GM12878 (cell line): ENCODE data around the gene DNAH8. TPM values are rescaled to one million over a fixed set of nuclear protein-coding genes. Genes with fewer than 3 reads are reported as not detected.

ENCODE experiments used
- ATAC-seq: fragments of 200-7000 bp; cut with Tn5 transposase; 3 replicates; pipeline ENCODE4 v1.9.1; 2020; ENCODE audit warnings: mild to moderate bottlenecking, moderate library complexity
- BruUV-seq: library from RNA; stranded (reverse); fragments of 400-500 nt; replicated peaks from 2 replicates; lab custom pipeline; 2021; lab: Mats Ljungman, UMichigan
- CTCF ChIA-PET: fragments of 300-600 bp; sonication (Branson Sonifier 250); formaldehyde crosslinking; extraction: SDS; loops from one replicate; lab custom pipeline; 2021; ENCODE audit warnings: inconsistent platforms; lab: Yijun Ruan, JAX
- POLR2A ChIA-PET: fragments of 350-600 bp; formaldehyde crosslinking; extraction: SDS; loops from one replicate; lab custom pipeline; 2021; ENCODE audit warnings: inconsistent platforms; lab: Charles Lee
- RAD21 ChIA-PET: fragments of 300-600 bp; sonication (Branson Sonifier 250); formaldehyde crosslinking; loops from one replicate; lab custom pipeline; 2023; ENCODE audit warnings: antibody characterized with exemption; ENCODE audit not compliant: unreplicated experiment; lab: Charles Lee
- SMC1A ChIA-PET: fragments of 300-600 bp; sonication (Branson Sonifier 250); formaldehyde crosslinking; loops from one replicate; lab custom pipeline; 2023; ENCODE audit not compliant: unreplicated experiment, uncharacterized antibody; lab: Charles Lee
- DNase-seq: peaks from one replicate; pipeline ENCODE4 v3.0.0-alpha.2; 2011; ENCODE audit warnings: low read depth, low spot score
- FAIRE-seq: peaks from 3 replicates; lab custom pipeline; 2011; peaks lifted over from hg19 to GRCh38; lab: Jason Lieb, UNC
- H2AFZ ChIP-seq: 2 replicates; pipeline ENCODE4 v1.6.0; 2011; ENCODE audit warnings: low read depth, low read length, control low read depth; ENCODE audit not compliant: control insufficient read depth
- H3K27ac ChIP-seq: 2 replicates; pipeline ENCODE4 v1.5.1; 2011; ENCODE audit warnings: control low read depth; ENCODE audit not compliant: control insufficient read depth, insufficient read depth
- H3K27me3 ChIP-seq, 2 experiments: replicated peaks in 1 of 2; 2 replicates each; pipeline versions ENCODE4 v1.6.0 to v1.6.1; 2011; ENCODE audit warnings: low read length in 1 of 2; ENCODE audit not compliant: control insufficient read depth in 2 of 2, insufficient read depth in 2 of 2
- H3K36me3 ChIP-seq, 2 experiments: 2 replicates each; pipeline ENCODE4 v1.5.1; 2011; ENCODE audit warnings: low read length in 1 of 2; ENCODE audit not compliant: control insufficient read depth in 2 of 2, insufficient read depth in 2 of 2
- H3K4me1 ChIP-seq: 2 replicates; pipeline ENCODE4 v1.6.1; 2011; ENCODE audit warnings: mild to moderate bottlenecking, low read length, moderate library complexity, mixed read lengths; ENCODE audit not compliant: control insufficient read depth, insufficient read depth
- H3K4me2 ChIP-seq: 2 replicates; pipeline ENCODE4 v1.6.0; 2011; ENCODE audit warnings: control low read depth; ENCODE audit not compliant: control insufficient read depth, insufficient read depth
- H3K4me3 ChIP-seq: fragments of 200-600 bp; sonication (generic); 2 replicates; pipeline ENCODE4 v1.5.1; 2016
- H3K79me2 ChIP-seq: 2 replicates; pipeline ENCODE4 v1.6.0; 2011; ENCODE audit warnings: low read length; ENCODE audit not compliant: control insufficient read depth, insufficient read depth
- H3K9ac ChIP-seq: 2 replicates; pipeline ENCODE4 v1.8.0; 2011; ENCODE audit warnings: low read length, control low read depth, mixed read lengths; ENCODE audit not compliant: control insufficient read depth, insufficient read depth
- H3K9me3 ChIP-seq: replicated peaks from 3 replicates; pipeline ENCODE4 v1.5.1; 2011; ENCODE audit warnings: mild to moderate bottlenecking, low read length; ENCODE audit not compliant: control insufficient read depth, insufficient read depth
- H4K20me1 ChIP-seq: 2 replicates; pipeline ENCODE4 v1.6.0; 2011; ENCODE audit not compliant: control insufficient read depth, insufficient read depth
- BMI1 ChIP-seq: fragments of 450-650 bp; IDR thresholded peaks from 2 replicates; pipeline ENCODE4 v1.6.1; 2016; ENCODE audit warnings: mild to moderate bottlenecking, moderate library complexity, borderline replicate concordance
- FOXK2 ChIP-seq: fragments of 450-650 bp; IDR thresholded peaks from 2 replicates; pipeline ENCODE4 v1.6.1; 2017; ENCODE audit warnings: mild to moderate bottlenecking, moderate library complexity
- FOXM1 ChIP-seq: IDR thresholded peaks from 2 replicates; pipeline ENCODE4 v1.6.1; 2012; ENCODE audit warnings: low read depth, mild to moderate bottlenecking, inconsistent platforms, low read length, moderate library complexity
- HCFC1 ChIP-seq: fragments of 150-350 bp; IDR thresholded peaks from 2 replicates; pipeline ENCODE4 v1.6.1; 2014; ENCODE audit warnings: low read length
- POLR2AphosphoS5 ChIP-seq: IDR thresholded peaks from 2 replicates; pipeline ENCODE4 v1.6.1; 2011; ENCODE audit warnings: mild to moderate bottlenecking, low read length, inconsistent platforms
- POU2F2 ChIP-seq: IDR thresholded peaks from 3 replicates; pipeline ENCODE4 v1.6.1; 2011; ENCODE audit warnings: low read depth, mild to moderate bottlenecking, low read length, borderline replicate concordance
- RFX5 ChIP-seq: IDR thresholded peaks from 2 replicates; pipeline ENCODE4 v1.6.1; 2011; ENCODE audit warnings: low read depth, low read length, improper control_type of control experiment
- SMARCA5 ChIP-seq: fragments of 450-650 bp; IDR thresholded peaks from 2 replicates; pipeline ENCODE4 v1.6.1; 2017; ENCODE audit warnings: mild to moderate bottlenecking
- SRF ChIP-seq, 2 experiments: IDR thresholded peaks; 2 replicates each; pipeline ENCODE4 v1.6.1; 2011; ENCODE audit warnings: low read depth in 2 of 2, low read length in 2 of 2, mild to moderate bottlenecking in 1 of 2, moderate library complexity in 1 of 2
- TBL1XR1 ChIP-seq: IDR thresholded peaks from 2 replicates; pipeline ENCODE4 v1.6.1; 2012; ENCODE audit warnings: low read depth, low read length, improper control_type of control experiment
- ZNF24 ChIP-seq: fragments of 450-650 bp; IDR thresholded peaks from 2 replicates; pipeline ENCODE4 v1.6.1; 2017; ENCODE audit warnings: antibody characterized with exemption, mild to moderate bottlenecking
- ZZZ3 ChIP-seq: IDR thresholded peaks from 2 replicates; pipeline ENCODE4 v1.6.1; 2011; ENCODE audit warnings: low read depth; ENCODE audit not compliant: control insufficient read depth, insufficient read length
- WGBS: methylation state at CpG from one replicate; pipeline ENCODE4 v1.1.6; 2016; ENCODE audit warnings: low lambda C conversion rate; ENCODE audit not compliant: insufficient replicate concordance, insufficient coverage; ENCODE audit errors: missing lambda C conversion rate; 5-methylcytosine and 5-hydroxymethylcytosine counted together
- in situ Hi-C: fragments of 300-500 bp; cut with MboI; formaldehyde crosslinking; loops from 9 replicates; pipeline ENCODE4 v1.14.3; 2018; ENCODE audit warnings: mixed read lengths
- intact Hi-C: fragments of 100-400 bp; cut with micrococcal nuclease; formaldehyde crosslinking; loops from one replicate; pipeline ENCODE4 v1.14.2; 2022; ENCODE audit not compliant: unreplicated experiment
- polyA plus RNA-seq, 11 experiments: library from polyadenylated mRNA; depleted of rRNA in 4 of 11; unstranded in 6 of 11; stranded (reverse) in 5 of 11; fragments of >200 nt; fragmentation: Nextera tagmentation in 4 of 11; fragmentation: Illumina TruSeq in 1 of 11; extraction: Ambion mirVana in 4 of 11; extraction: Trizol in 1 of 11; gene quantifications; 1 replicate in 1 of 11; 2 replicates in 10 of 11; pipeline versions ENCODE4 v1.2.1 to v1.2.3, GENCODE V29; 2011 to 2016; ENCODE audit warnings: inconsistent platforms in 2 of 11, missing spikeins in 2 of 11, low read depth in 1 of 11
- total RNA-seq, 4 experiments: library from RNA; depleted of rRNA in 3 of 4; stranded (reverse); fragments of >200 nt in 3 of 4; fragmentation: Illumina TruSeq in 1 of 4; extraction: Trizol in 1 of 4; gene quantifications; 2 replicates each; pipeline versions ENCODE4 v1.2.1 to v1.2.3, GENCODE V29; 2013 to 2021
- TF ChIP-seq, protein P1 (sequence below): IDR thresholded peaks from 2 replicates; pipeline ENCODE4 v1.6.1; 2012; ENCODE audit warnings: low read depth, low read length, improper control_type of control experiment
- TF ChIP-seq, protein P2 (sequence below): fragments of 450-650 bp; formaldehyde crosslinking; IDR thresholded peaks from 2 replicates; pipeline ENCODE4 v1.4.0; 2022; ENCODE audit warnings: mild to moderate bottlenecking, moderate library complexity
- TF ChIP-seq, protein P3 (sequence below): fragments of 450-650 bp; conservative IDR thresholded peaks from 2 replicates; pipeline ENCODE4 v1.6.1; 2017; ENCODE audit warnings: mild to moderate bottlenecking, moderate library complexity
- TF ChIP-seq, protein P4 (sequence below): fragments of 450-650 bp; IDR thresholded peaks from 2 replicates; pipeline ENCODE4 v1.6.1; 2016; ENCODE audit warnings: mild to moderate bottlenecking

DNAH8 gene
- total and polyA plus RNA-seq, 10 of the 15 experiments (the other 5 are each of a cell fraction or from before 2014, with no cell fraction given): 0.02 to 0.34 (median 0.10) TPM; not detected in 3

DNA sequence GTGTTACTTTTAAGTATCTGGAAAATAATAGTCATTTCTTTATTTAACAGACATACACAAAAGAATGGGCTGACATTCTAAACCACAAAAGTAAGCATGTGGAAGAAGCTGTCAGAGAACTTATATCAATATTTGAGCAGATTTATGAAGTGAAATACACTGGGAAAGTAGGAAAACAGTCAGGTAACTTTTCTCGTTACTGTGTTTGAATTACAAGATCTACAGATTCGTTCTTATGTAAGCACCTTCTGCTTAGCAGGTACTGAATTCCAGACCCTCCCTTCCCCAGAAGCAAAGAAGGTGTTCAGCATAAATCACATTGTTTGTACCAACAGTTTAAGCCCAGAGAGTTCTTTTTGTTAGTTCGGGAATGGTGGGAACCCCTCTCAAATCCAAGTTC is 88.0 kb downstream of the DNAH8 start:
- intact Hi-C loops (no loop called here), in situ Hi-C loops (no loop called here)
- Histone ChIP-seq H3K9me3 (no peaks in the 10 kb centered on the region), H3K9ac (no peak overlapping the region), H3K27ac (no peak overlapping the region), H3K79me2 (no peaks in the 10 kb centered on the region), H3K4me2 (no peak overlapping the region), H4K20me1 (no peaks in the 10 kb centered on the region), H3K4me1 (peaks cover 2% of the 10 kb centered on the region; the same call in 1 of the 2 replicates), H2AFZ (no peak overlapping the region), H3K4me3 (no peak overlapping the region), H3K27me3 (no peaks in the 10 kb centered on the region), H3K36me3 (no peaks in the 10 kb centered on the region)
- ChIA-PET POLR2A (no interaction called here), CTCF (interaction anchor here (1.1 kb wide), 1 partner anchor 14 kb away, joined by 3 read pairs; no protein-coding TSS in a partner anchor), RAD21 (no interaction called here), SMC1A (no interaction called here)
- ATAC-seq: no peak
- no TSS peak for BruUV-seq
- no peak for DNase-seq
- no peak for FAIRE-seq
- 83% methylated on average over 3 of the region's 3 CpGs for WGBS
- TF ChIP-seq POLR2AphosphoS5: no peak
- no peak for TF ChIP-seq ZZZ3
- TF ChIP-seq SMARCA5: no peak
- TF ChIP-seq, protein P1, sequence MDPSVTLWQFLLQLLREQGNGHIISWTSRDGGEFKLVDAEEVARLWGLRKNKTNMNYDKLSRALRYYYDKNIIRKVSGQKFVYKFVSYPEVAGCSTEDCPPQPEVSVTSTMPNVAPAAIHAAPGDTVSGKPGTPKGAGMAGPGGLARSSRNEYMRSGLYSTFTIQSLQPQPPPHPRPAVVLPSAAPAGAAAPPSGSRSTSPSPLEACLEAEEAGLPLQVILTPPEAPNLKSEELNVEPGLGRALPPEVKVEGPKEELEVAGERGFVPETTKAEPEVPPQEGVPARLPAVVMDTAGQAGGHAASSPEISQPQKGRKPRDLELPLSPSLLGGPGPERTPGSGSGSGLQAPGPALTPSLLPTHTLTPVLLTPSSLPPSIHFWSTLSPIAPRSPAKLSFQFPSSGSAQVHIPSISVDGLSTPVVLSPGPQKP: no peak
- TF ChIP-seq RFX5: no peak
- TF ChIP-seq, protein P2, sequence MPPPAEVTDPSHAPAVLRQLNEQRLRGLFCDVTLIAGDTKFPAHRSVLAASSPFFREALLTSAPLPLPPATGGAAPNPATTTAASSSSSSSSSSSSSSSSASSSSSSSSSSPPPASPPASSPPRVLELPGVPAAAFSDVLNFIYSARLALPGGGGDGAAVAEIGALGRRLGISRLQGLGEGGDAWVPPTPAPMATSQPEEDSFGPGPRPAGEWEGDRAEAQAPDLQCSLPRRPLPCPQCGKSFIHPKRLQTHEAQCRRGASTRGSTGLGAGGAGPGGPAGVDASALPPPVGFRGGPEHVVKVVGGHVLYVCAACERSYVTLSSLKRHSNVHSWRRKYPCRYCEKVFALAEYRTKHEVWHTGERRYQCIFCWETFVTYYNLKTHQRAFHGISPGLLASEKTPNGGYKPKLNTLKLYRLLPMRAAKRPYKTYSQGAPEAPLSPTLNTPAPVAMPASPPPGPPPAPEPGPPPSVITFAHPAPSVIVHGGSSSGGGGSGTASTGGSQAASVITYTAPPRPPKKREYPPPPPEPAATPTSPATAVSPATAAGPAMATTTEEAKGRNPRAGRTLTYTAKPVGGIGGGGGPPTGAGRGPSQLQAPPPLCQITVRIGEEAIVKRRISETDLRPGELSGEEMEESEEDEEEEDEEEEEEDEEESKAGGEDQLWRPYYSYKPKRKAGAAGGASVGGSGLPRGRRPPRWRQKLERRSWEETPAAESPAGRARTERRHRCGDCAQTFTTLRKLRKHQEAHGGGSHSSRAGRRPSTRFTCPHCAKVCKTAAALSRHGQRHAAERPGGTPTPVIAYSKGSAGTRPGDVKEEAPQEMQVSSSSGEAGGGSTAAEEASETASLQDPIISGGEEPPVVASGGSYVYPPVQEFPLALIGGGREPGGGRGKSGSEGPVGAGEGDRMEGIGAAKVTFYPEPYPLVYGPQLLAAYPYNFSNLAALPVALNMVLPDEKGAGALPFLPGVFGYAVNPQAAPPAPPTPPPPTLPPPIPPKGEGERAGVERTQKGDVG (CRISPR knock-in tag): no peak
- no peak for TF ChIP-seq POU2F2
- TF ChIP-seq SRF (IDR thresholded peaks at IDR 0.05; ENCODE audit: low read depth in 2 of 2, low read length in 2 of 2): no peak
- no peak for TF ChIP-seq FOXM1
- TF ChIP-seq, protein P3, sequence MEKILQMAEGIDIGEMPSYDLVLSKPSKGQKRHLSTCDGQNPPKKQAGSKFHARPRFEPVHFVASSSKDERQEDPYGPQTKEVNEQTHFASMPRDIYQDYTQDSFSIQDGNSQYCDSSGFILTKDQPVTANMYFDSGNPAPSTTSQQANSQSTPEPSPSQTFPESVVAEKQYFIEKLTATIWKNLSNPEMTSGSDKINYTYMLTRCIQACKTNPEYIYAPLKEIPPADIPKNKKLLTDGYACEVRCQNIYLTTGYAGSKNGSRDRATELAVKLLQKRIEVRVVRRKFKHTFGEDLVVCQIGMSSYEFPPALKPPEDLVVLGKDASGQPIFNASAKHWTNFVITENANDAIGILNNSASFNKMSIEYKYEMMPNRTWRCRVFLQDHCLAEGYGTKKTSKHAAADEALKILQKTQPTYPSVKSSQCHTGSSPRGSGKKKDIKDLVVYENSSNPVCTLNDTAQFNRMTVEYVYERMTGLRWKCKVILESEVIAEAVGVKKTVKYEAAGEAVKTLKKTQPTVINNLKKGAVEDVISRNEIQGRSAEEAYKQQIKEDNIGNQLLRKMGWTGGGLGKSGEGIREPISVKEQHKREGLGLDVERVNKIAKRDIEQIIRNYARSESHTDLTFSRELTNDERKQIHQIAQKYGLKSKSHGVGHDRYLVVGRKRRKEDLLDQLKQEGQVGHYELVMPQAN: no peak
- TF ChIP-seq TBL1XR1: no peak
- no peak for TF ChIP-seq ZNF24
- TF ChIP-seq, protein P4, sequence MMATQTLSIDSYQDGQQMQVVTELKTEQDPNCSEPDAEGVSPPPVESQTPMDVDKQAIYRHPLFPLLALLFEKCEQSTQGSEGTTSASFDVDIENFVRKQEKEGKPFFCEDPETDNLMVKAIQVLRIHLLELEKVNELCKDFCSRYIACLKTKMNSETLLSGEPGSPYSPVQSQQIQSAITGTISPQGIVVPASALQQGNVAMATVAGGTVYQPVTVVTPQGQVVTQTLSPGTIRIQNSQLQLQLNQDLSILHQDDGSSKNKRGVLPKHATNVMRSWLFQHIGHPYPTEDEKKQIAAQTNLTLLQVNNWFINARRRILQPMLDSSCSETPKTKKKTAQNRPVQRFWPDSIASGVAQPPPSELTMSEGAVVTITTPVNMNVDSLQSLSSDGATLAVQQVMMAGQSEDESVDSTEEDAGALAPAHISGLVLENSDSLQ: no peak
- TF ChIP-seq BMI1: no peak
- no peak for TF ChIP-seq FOXK2
- no peak for TF ChIP-seq HCFC1
